ENCODE measurements around the gene MTARC1. TPM values are rescaled to one million over a fixed set of nuclear protein-coding genes. Genes with fewer than 3 reads are reported as not detected.

The MTARC1 gene
- total and polyA plus RNA-seq, 12 donors = 4.4 to 24.4 (median 8.4) TPM

GRCh38 chr1:220776720-220777326 is 9.9 kb upstream of the MTARC1 start:
- peak; percentile 69 to 98 (median 94) for TF ChIP-seq CTCF (IDR thresholded peaks at IDR 0.05)
- no peak overlapping the region for H3K4me3 ChIP-seq
- intact Hi-C loops (cut with DNase I) = loop anchor here in 9 of 10 donors (2.0 to 10.0 kb wide), 10 partner anchors 28 to 562 kb away; partner anchors contain the start of genes C1orf115 (in 2 of the 9) and MTARC2 (in 1 of the 9)
- DNase-seq (peak; percentile 84 to 87), ATAC-seq (peak; percentile 92 to 95 (median 94))
- H3K4me1 ChIP-seq = peaks cover 0 to 11% (median 3%) of the 10 kb centered on the region in 9 donors
- 30% methylated on average over 19 of the region's 19 CpGs for WGBS, 2 donors
- H3K9me3 ChIP-seq = no peaks in the 10 kb centered on the region
- H3K27me3 ChIP-seq = no peaks in the 10 kb centered on the region
- H3K36me3 ChIP-seq = peaks cover 0 to 81% (median 9%) of the 10 kb centered on the region in 9 donors
- no peak overlapping the region for H3K27ac ChIP-seq

GRCh38 chr1:220783453-220783852 is 3.3 kb upstream of the MTARC1 start:
- WGBS, 2 donors = 83 to 93% methylated on average over 3 of the region's 3 CpGs
- no peak for DNase-seq
- H3K9me3 ChIP-seq = no peaks in the 10 kb centered on the region
- H3K27ac ChIP-seq = no peak overlapping the region
- TF ChIP-seq CTCF (IDR thresholded peaks at IDR 0.05) = no peak
- intact Hi-C loops (cut with DNase I) = no loop called here
- H3K4me3 ChIP-seq = no peak overlapping the region
- H3K4me1 ChIP-seq = peaks cover 0 to 25% (median 18%) of the 10 kb centered on the region in 9 donors
- ATAC-seq = no peak
- no peaks in the 10 kb centered on the region for H3K27me3 ChIP-seq
- H3K36me3 ChIP-seq = peaks cover 0 to 66% (median 11%) of the 10 kb centered on the region in 9 donors

GRCh38 chr1:220784751-220785150 is 2.0 kb upstream of the MTARC1 start:
- peaks cover 0 to 28% (median 18%) of the 10 kb centered on the region in 9 donors for H3K4me1 ChIP-seq
- ATAC-seq = no peak
- no peak overlapping the region for H3K27ac ChIP-seq
- DNase-seq = no peak
- H3K9me3 ChIP-seq = no peaks in the 10 kb centered on the region
- no peak for TF ChIP-seq CTCF (IDR thresholded peaks at IDR 0.05)
- intact Hi-C loops (cut with DNase I) = no loop called here
- no peaks in the 10 kb centered on the region for H3K27me3 ChIP-seq
- H3K36me3 ChIP-seq = peaks cover 0 to 53% (median 11%) of the 10 kb centered on the region in 9 donors
- no peak overlapping the region for H3K4me3 ChIP-seq
- WGBS, 2 donors = 97% methylated on average over 4 of the region's 4 CpGs

- H3K36me3 ChIP-seq = peaks cover 0 to 46% (median 11%) of the 10 kb centered on the region in 9 donors
- H3K9me3 ChIP-seq = no peaks in the 10 kb centered on the region
- no peak for DNase-seq
- WGBS, 2 donors = 86% methylated on average over 11 of the region's 11 CpGs
- H3K4me3 ChIP-seq = peak overlapping the region in 4 of 10 donors; percentile 44 to 75 (median 62)
- peak overlapping the region in 6 of 10 donors; percentile 33 to 78 (median 72) for H3K27ac ChIP-seq
- ATAC-seq = no peak
- no peak for TF ChIP-seq CTCF (IDR thresholded peaks at IDR 0.05)
- no peaks in the 10 kb centered on the region for H3K27me3 ChIP-seq
- peaks cover 0 to 31% (median 18%) of the 10 kb centered on the region in 9 donors for H3K4me1 ChIP-seq
- intact Hi-C loops (cut with DNase I) = no loop called here
Measured at GRCh38 chr1:220785166-220786056, 1.3 kb upstream of the MTARC1 start.
